ENCODE data around the gene HDLBP.
A peak's percentile ranks its signal among the peaks of the same experiment; 100 is the strongest.
"Not testable (repeated sequence)": the region's sequence is repeated elsewhere in the genome, so short reads cannot be mapped to it uniquely, and the experiment has no call there.

Gene HDLBP

GRCh38 chr2:241339839-241340630 is 24.6 kb upstream of the HDLBP start:
- no peak for DNase-seq (ENCODE audit: low spot score)

- no peak for DNase-seq (ENCODE audit: low spot score)
These were observed 19.3 kb upstream of the HDLBP start for GRCh38 chr2:241334813-241335212.

GRCh38 chr2:241330616-241330981 is 15.1 kb upstream of the HDLBP start:
- no peak for DNase-seq (ENCODE audit: low spot score)

- DNase-seq (ENCODE audit: low spot score) = no peak
These were observed 14.5 kb upstream of the HDLBP start for GRCh38 chr2:241329669-241330615.

GRCh38 chr2:241325257-241325656 is 9.8 kb upstream of the HDLBP start:
- no peak for DNase-seq (ENCODE audit: low spot score)

GRCh38 chr2:241324775-241325174 is 9.3 kb upstream of the HDLBP start:
- DNase-seq (ENCODE audit: low spot score) = no peak

- DNase-seq (ENCODE audit: low spot score) = no peak
These were observed 8.3 kb upstream of the HDLBP start for GRCh38 chr2:241323778-241324177.

- no peak for DNase-seq (ENCODE audit: low spot score)
These were observed 6.4 kb upstream of the HDLBP start for GRCh38 chr2:241321886-241322285.

GRCh38 chr2:241321033-241321432 is 5.6 kb upstream of the HDLBP start:
- DNase-seq (ENCODE audit: low spot score) = no peak

GRCh38 chr2:241320394-241320793 is 4.9 kb upstream of the HDLBP start:
- no peak for DNase-seq (ENCODE audit: low spot score)

GRCh38 chr2:241318830-241319229 is 3.4 kb upstream of the HDLBP start:
- DNase-seq (ENCODE audit: low spot score) = not testable (repeated sequence)

- DNase-seq (ENCODE audit: low spot score) = no peak
These were observed 1.9 kb upstream of the HDLBP start for GRCh38 chr2:241317391-241317790.

- no peak for DNase-seq (ENCODE audit: low spot score)
These were observed 1.4 kb upstream of the HDLBP start for GRCh38 chr2:241316825-241317224.

GRCh38 chr2:241315879-241316631 is 583 bp upstream of the HDLBP start, which contains the start of gene SEPTIN2:
Gene SEPTIN2, plus strand, starts transcription at chr2:241315925. Its CDS starts 8,308 bp downstream, at chr2:241324233.
- DNase-seq (ENCODE audit: low spot score) = no peak

GRCh38 chr2:241314226-241315092 is 1.0 kb downstream of the HDLBP start:
- no peak for DNase-seq (ENCODE audit: low spot score)

GRCh38 chr2:241313543-241314095 is 1.9 kb downstream of the HDLBP start:
- no peak for DNase-seq (ENCODE audit: low spot score)

- DNase-seq (ENCODE audit: low spot score) = peak; percentile 48
These were observed 3.4 kb downstream of the HDLBP start for GRCh38 chr2:241312082-241312481.

- no peak for DNase-seq (ENCODE audit: low spot score)
These were observed 4.4 kb downstream of the HDLBP start for GRCh38 chr2:241310917-241311566.

GRCh38 chr2:241309684-241310117 is 5.8 kb downstream of the HDLBP start:
- DNase-seq (ENCODE audit: low spot score) = peak; percentile 42

GRCh38 chr2:241308832-241309500 is 6.5 kb downstream of the HDLBP start:
- no peak for DNase-seq (ENCODE audit: low spot score)

All from GM03348 (cell line).